Kidney (tissue), 14 donors: Measurements from ENCODE around the gene SORCS3. TPM values are rescaled to one million over a fixed set of nuclear protein-coding genes. Genes with fewer than 3 reads are reported as not detected.
A peak's percentile ranks its signal among the peaks of the same experiment; 100 is the strongest.

Experiments
- DNase-seq, 5 donors: peaks; one replicate each; pipeline ENCODE4 v3.0.0-alpha.2; 2013 to 2020
- FAIRE-seq: peaks from 2 replicates; lab custom pipeline; 2012; peaks lifted over from hg19 to GRCh38; lab: Jason Lieb, UNC
- H3K27ac ChIP-seq, 2 donors: one replicate each; pipeline ENCODE4 v1.7.0; 2013; ENCODE audit warnings: low read depth in 2 of 2, low read length in 2 of 2, inconsistent platforms in 1 of 2
- H3K27me3 ChIP-seq: one replicate; pipeline ENCODE4 v1.7.1; 2013; ENCODE audit warnings: low read length, inconsistent platforms; ENCODE audit not compliant: control insufficient read depth, insufficient read depth
- H3K36me3 ChIP-seq, 3 donors: one replicate each; pipeline versions ENCODE4 v1.7.0 to v1.7.1; 2013; ENCODE audit warnings: low read length in 3 of 3, control low read depth in 1 of 3, inconsistent platforms in 1 of 3; ENCODE audit not compliant: insufficient read depth in 3 of 3, control insufficient read depth in 2 of 3
- H3K4me1 ChIP-seq, 3 donors: one replicate each; pipeline versions ENCODE4 v1.7.0 to v1.7.1; 2013; ENCODE audit warnings: low read length in 3 of 3, inconsistent platforms in 1 of 3, low read depth in 1 of 3; ENCODE audit not compliant: control insufficient read depth in 2 of 3, insufficient read depth in 2 of 3
- H3K4me3 ChIP-seq, 3 donors: one replicate each; pipeline versions ENCODE4 v1.7.0 to v1.8.1; 2013; ENCODE audit warnings: low read length in 3 of 3, control low read depth in 1 of 3, inconsistent platforms in 1 of 3
- H3K9ac ChIP-seq, 3 donors: one replicate each; pipeline versions ENCODE4 v1.7.0 to v1.7.1; 2013; ENCODE audit warnings: low read length in 3 of 3, control low read depth in 1 of 3, inconsistent platforms in 1 of 3
- H3K9me3 ChIP-seq, 3 donors: one replicate each; pipeline versions ENCODE4 v1.7.0 to v1.7.1; 2013; ENCODE audit warnings: low read length in 3 of 3, control low read depth in 1 of 3, inconsistent platforms in 1 of 3; ENCODE audit not compliant: control insufficient read depth in 2 of 3, insufficient read depth in 1 of 3
- CTCF ChIP-seq: IDR thresholded peaks from 3 replicates; pipeline ENCODE4 v1.5.1; 2012; ENCODE audit warnings: mild to moderate bottlenecking, moderate library complexity, borderline replicate concordance; ENCODE audit not compliant: insufficient read depth; ENCODE audit errors: extremely low read depth
- intact Hi-C: fragments of 100-400 bp; cut with DNase I; formaldehyde crosslinking; loops from one replicate; pipeline ENCODE4 v1.11.1; 2022
- polyA plus RNA-seq: library from polyadenylated mRNA; stranded (reverse); fragments of 350-450 nt; fragmentation: Illumina TruSeq; extraction: RNeasy Lipid Tissue Mini Kit (QIAGEN cat#74804); gene quantifications from one replicate; pipeline ENCODE4 v1.2.3, GENCODE V29; 2014; ENCODE audit warnings: low read depth, low replicate concordance; ENCODE audit not compliant: insufficient read depth
- total RNA-seq: library from RNA; stranded (reverse); fragmentation: NEBNext Ultra II Directional; extraction: Animal tissue kit (Norgen Biotek cat#: 25700); gene quantifications from one replicate; pipeline ENCODE4 v1.2.1, GENCODE V29; 2021
- donor health status: control.
- donor health status: control.
- donor health status: control.
- donor health status: control.
- donor health status: control.
- donor health status: DM: yes; HTN: yes; CAD: no.
- donor health status: Normal renal cell carcinoma (clear cell type).

Gene SORCS3
- total and polyA plus RNA-seq, 2 donors from 2014 or later = 0.52 to 1.1 TPM

- peak overlapping the region; percentile 13 to 53 for H3K27ac ChIP-seq
- intact Hi-C loops = no loop called here
- no peaks in the 10 kb centered on the region for H3K36me3 ChIP-seq
- H3K9ac ChIP-seq = no peak overlapping the region
- no peak overlapping the region for H3K4me3 ChIP-seq
- H3K4me1 ChIP-seq = peaks cover 0 to 5% (median 0%) of the 10 kb centered on the region in 3 donors
- FAIRE-seq (peak; percentile 39), DNase-seq (peak in 2 of 5 donors; percentile 40 to 41)
- no peaks in the 10 kb centered on the region for H3K9me3 ChIP-seq
- no peak for TF ChIP-seq CTCF
- H3K27me3 ChIP-seq = no peaks in the 10 kb centered on the region
Observed at GRCh38 chr10:105188737-105189462, 547.8 kb downstream of the SORCS3 start.

GRCh38 chr10:105189463-105189800, 548.3 kb downstream of the SORCS3 start:
- intact Hi-C loops = no loop called here
- Histone ChIP-seq H3K36me3 (no peaks in the 10 kb centered on the region), H3K27ac (peak overlapping the region in 1 of 2 donors; percentile 53), H3K4me3 (no peak overlapping the region), H3K9ac (no peak overlapping the region), H3K4me1 (peaks cover 0 to 5% (median 0%) of the 10 kb centered on the region in 3 donors), H3K27me3 (no peaks in the 10 kb centered on the region), H3K9me3 (no peaks in the 10 kb centered on the region)
- DNase-seq (no peak), FAIRE-seq (no peak)
- no peak for TF ChIP-seq CTCF

- no peak for TF ChIP-seq CTCF
Observed at GRCh38 chr10:105192146-105192545, 551.1 kb downstream of the SORCS3 start.

DNA sequence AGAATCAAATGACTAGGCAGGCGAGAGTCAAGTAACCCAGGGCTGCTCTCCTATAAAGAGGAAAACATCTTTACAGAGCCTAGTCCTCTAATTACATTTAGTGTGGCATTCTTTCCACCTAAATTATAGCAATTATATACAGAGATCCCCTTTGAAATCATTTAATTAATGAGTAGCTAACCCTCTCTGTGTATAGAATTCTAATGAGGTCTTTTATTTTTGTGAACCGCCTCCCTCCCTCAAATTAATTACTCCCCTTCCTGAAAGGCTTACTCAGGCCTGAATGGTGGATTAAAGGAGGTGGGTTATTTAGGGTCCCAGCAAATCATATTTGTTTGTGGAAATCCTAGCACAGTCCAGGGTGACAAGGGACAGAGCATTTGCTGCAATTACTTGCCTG, 551.8 kb downstream of the SORCS3 start:
- intact Hi-C loops = no loop called here
- no peak overlapping the region for H3K4me3 ChIP-seq
- no peaks in the 10 kb centered on the region for H3K9me3 ChIP-seq
- H3K36me3 ChIP-seq = no peaks in the 10 kb centered on the region
- no peak overlapping the region for H3K27ac ChIP-seq
- no peak overlapping the region for H3K9ac ChIP-seq
- no peaks in the 10 kb centered on the region for H3K27me3 ChIP-seq
- no peak for TF ChIP-seq CTCF
- DNase-seq (peak in 2 of 5 donors; percentile 24 to 41), FAIRE-seq (no peak)
- H3K4me1 ChIP-seq = no peaks in the 10 kb centered on the region

More at GRCh38 chr10:105192146-105192545, 551.1 kb downstream of the SORCS3 start:
- Histone ChIP-seq H3K9ac (no peak overlapping the region), H3K27ac (no peak overlapping the region), H3K27me3 (no peaks in the 10 kb centered on the region), H3K36me3 (no peaks in the 10 kb centered on the region), H3K4me1 (peaks cover 0 to 4% (median 0%) of the 10 kb centered on the region in 3 donors), H3K4me3 (no peak overlapping the region), H3K9me3 (no peaks in the 10 kb centered on the region)
- FAIRE-seq (no peak), DNase-seq (no peak)
- intact Hi-C loops = no loop called here
